Measurements from ENCODE around the gene VKORC1. TPM values are rescaled to one million over a fixed set of nuclear protein-coding genes. Genes with fewer than 3 reads are reported as not detected.

VKORC1 gene
- total RNA-seq, 1 experiment from 2014 or later: 145 TPM

- no peak overlapping the region for H3K4me3 ChIP-seq
- DNase-seq: no peak
- no peaks in the 10 kb centered on the region for H3K9me3 ChIP-seq (replicated peaks)
- H3K27ac ChIP-seq: no peak overlapping the region
- no peaks in the 10 kb centered on the region for H3K27me3 ChIP-seq
- H3K36me3 ChIP-seq: no peaks in the 10 kb centered on the region
- no peaks in the 10 kb centered on the region; the same call in 1 of the 2 replicates for H3K4me1 ChIP-seq
Measured at GRCh38 chr16:31134091-31134571, 39.5 kb upstream of the VKORC1 start.

GRCh38 chr16:31133046-31133501, 38.5 kb upstream of the VKORC1 start:
- Histone ChIP-seq H3K27me3 (no peaks in the 10 kb centered on the region), H3K4me3 (no peak overlapping the region), H3K4me1 (no peaks in the 10 kb centered on the region), H3K9me3 (replicated peaks) (no peaks in the 10 kb centered on the region), H3K36me3 (no peaks in the 10 kb centered on the region), H3K27ac (no peak overlapping the region)
- no peak for DNase-seq

GRCh38 chr16:31132303-31132979, 37.8 kb upstream of the VKORC1 start:
- Histone ChIP-seq H3K27me3 (no peaks in the 10 kb centered on the region), H3K9me3 (replicated peaks) (no peaks in the 10 kb centered on the region), H3K4me3 (no peak overlapping the region), H3K27ac (no peak overlapping the region), H3K36me3 (no peaks in the 10 kb centered on the region), H3K4me1 (no peaks in the 10 kb centered on the region)
- no peak for DNase-seq

GRCh38 chr16:31131841-31132271, 37.3 kb upstream of the VKORC1 start:
- no peaks in the 10 kb centered on the region for H3K36me3 ChIP-seq
- H3K9me3 ChIP-seq (replicated peaks): no peaks in the 10 kb centered on the region

GRCh38 chr16:31131416-31131815, 36.8 kb upstream of the VKORC1 start:
- H3K4me3 ChIP-seq: no peak overlapping the region
- H3K9me3 ChIP-seq (replicated peaks): no peaks in the 10 kb centered on the region
- no peaks in the 10 kb centered on the region for H3K36me3 ChIP-seq
- no peak overlapping the region for H3K27ac ChIP-seq
- no peaks in the 10 kb centered on the region for H3K4me1 ChIP-seq
- H3K27me3 ChIP-seq: no peaks in the 10 kb centered on the region
- no peak for DNase-seq

More at GRCh38 chr16:31131841-31132271, 37.3 kb upstream of the VKORC1 start:
- Histone ChIP-seq H3K27me3 (no peaks in the 10 kb centered on the region), H3K4me3 (no peak overlapping the region), H3K27ac (no peak overlapping the region), H3K4me1 (no peaks in the 10 kb centered on the region)
- DNase-seq: no peak

- no peak for DNase-seq
- Histone ChIP-seq H3K36me3 (no peaks in the 10 kb centered on the region), H3K27ac (no peak overlapping the region), H3K4me3 (no peak overlapping the region), H3K4me1 (no peaks in the 10 kb centered on the region), H3K27me3 (no peaks in the 10 kb centered on the region), H3K9me3 (replicated peaks) (no peaks in the 10 kb centered on the region)
Measured at GRCh38 chr16:31130899-31131298, 36.3 kb upstream of the VKORC1 start.

GRCh38 chr16:31130336-31130891, 35.8 kb upstream of the VKORC1 start:
- DNase-seq: no peak
- Histone ChIP-seq H3K9me3 (replicated peaks) (no peaks in the 10 kb centered on the region), H3K4me1 (no peaks in the 10 kb centered on the region), H3K27ac (no peak overlapping the region), H3K36me3 (no peaks in the 10 kb centered on the region), H3K27me3 (no peaks in the 10 kb centered on the region), H3K4me3 (no peak overlapping the region)

GRCh38 chr16:31129568-31130335, 35.2 kb upstream of the VKORC1 start:
- no peaks in the 10 kb centered on the region for H3K4me1 ChIP-seq
- no peaks in the 10 kb centered on the region for H3K9me3 ChIP-seq (replicated peaks)
- H3K27me3 ChIP-seq: no peaks in the 10 kb centered on the region
- DNase-seq: no peak
- H3K36me3 ChIP-seq: no peaks in the 10 kb centered on the region
- no peak overlapping the region for H3K27ac ChIP-seq
- no peak overlapping the region for H3K4me3 ChIP-seq

- H3K36me3 ChIP-seq: no peaks in the 10 kb centered on the region
- H3K27ac ChIP-seq: no peak overlapping the region
- no peaks in the 10 kb centered on the region for H3K27me3 ChIP-seq
Measured at GRCh38 chr16:31128711-31129567, 34.3 kb upstream of the VKORC1 start.

GRCh38 chr16:31127182-31127581, 32.6 kb upstream of the VKORC1 start:
- no peaks in the 10 kb centered on the region for H3K4me1 ChIP-seq
- no peak for DNase-seq
- peaks cover 13% of the 10 kb centered on the region for H3K36me3 ChIP-seq
- no peaks in the 10 kb centered on the region for H3K27me3 ChIP-seq
- no peak overlapping the region for H3K4me3 ChIP-seq
- no peak overlapping the region for H3K27ac ChIP-seq
- H3K9me3 ChIP-seq (replicated peaks): no peaks in the 10 kb centered on the region

More at GRCh38 chr16:31128711-31129567, 34.3 kb upstream of the VKORC1 start:
- Histone ChIP-seq H3K4me1 (no peaks in the 10 kb centered on the region), H3K9me3 (replicated peaks) (no peaks in the 10 kb centered on the region), H3K4me3 (no peak overlapping the region)
- no peak for DNase-seq

- H3K27ac ChIP-seq: no peak overlapping the region
- no peaks in the 10 kb centered on the region for H3K9me3 ChIP-seq (replicated peaks)
- H3K4me1 ChIP-seq: no peaks in the 10 kb centered on the region
- H3K27me3 ChIP-seq: no peaks in the 10 kb centered on the region
- DNase-seq: no peak
- peaks cover 23% of the 10 kb centered on the region for H3K36me3 ChIP-seq
- H3K4me3 ChIP-seq: no peak overlapping the region
Measured at GRCh38 chr16:31125844-31126243, 31.2 kb upstream of the VKORC1 start.

- Histone ChIP-seq H3K4me1 (no peaks in the 10 kb centered on the region), H3K4me3 (no peak overlapping the region), H3K9me3 (replicated peaks) (no peaks in the 10 kb centered on the region), H3K27me3 (no peaks in the 10 kb centered on the region), H3K36me3 (peaks cover 34% of the 10 kb centered on the region), H3K27ac (no peak overlapping the region)
- DNase-seq: no peak
Measured at GRCh38 chr16:31120129-31120528, 25.5 kb upstream of the VKORC1 start.

- peaks cover 31% of the 10 kb centered on the region for H3K36me3 ChIP-seq
- peak overlapping the region; percentile 93 for H3K4me3 ChIP-seq
- no peak for DNase-seq
- H3K4me1 ChIP-seq: no peaks in the 10 kb centered on the region
- no peaks in the 10 kb centered on the region for H3K27me3 ChIP-seq
- no peak overlapping the region; the same call in 1 of the 2 replicates for H3K27ac ChIP-seq
- H3K9me3 ChIP-seq (replicated peaks): no peaks in the 10 kb centered on the region
Measured at GRCh38 chr16:31118223-31119155, 23.9 kb upstream of the VKORC1 start.
